ENCODE measurements around the gene SLC8A1.
A peak's percentile ranks its signal among the peaks of the same experiment; 100 is the strongest.

Gene SLC8A1

GRCh38 chr2:40159333-40159732 is 292.6 kb downstream of the SLC8A1 start:
- DNase-seq: no peak

GRCh38 chr2:40158781-40159180 is 293.1 kb downstream of the SLC8A1 start:
- no peak for DNase-seq

GRCh38 chr2:40155728-40156127 is 296.2 kb downstream of the SLC8A1 start:
- DNase-seq: no peak

GRCh38 chr2:40150266-40150665 is 301.6 kb downstream of the SLC8A1 start:
- DNase-seq: peak in 19 of 56 donors; percentile 2 to 63 (median 7)

- no peak for DNase-seq
Measured at GRCh38 chr2:40148334-40148733, 303.6 kb downstream of the SLC8A1 start.

- DNase-seq: no peak
Measured at GRCh38 chr2:40147360-40147759, 304.5 kb downstream of the SLC8A1 start.

- DNase-seq: no peak
Measured at GRCh38 chr2:40144022-40144421, 307.9 kb downstream of the SLC8A1 start.

- no peak for DNase-seq
Measured at GRCh38 chr2:40138314-40138713, 313.6 kb downstream of the SLC8A1 start.

GRCh38 chr2:40131081-40131704 is 320.7 kb downstream of the SLC8A1 start:
- DNase-seq: peak in 3 of 56 donors; percentile 6 to 10 (median 6)

- no peak for DNase-seq
Measured at GRCh38 chr2:40130251-40130994, 321.5 kb downstream of the SLC8A1 start.

- DNase-seq: no peak
Measured at GRCh38 chr2:40129725-40130124, 322.2 kb downstream of the SLC8A1 start.

- no peak for DNase-seq
Measured at GRCh38 chr2:40128796-40129195, 323.1 kb downstream of the SLC8A1 start.

- DNase-seq: no peak
Measured at GRCh38 chr2:40127890-40128557, 323.9 kb downstream of the SLC8A1 start.

GRCh38 chr2:40127146-40127545 is 324.7 kb downstream of the SLC8A1 start:
- no peak for DNase-seq

GRCh38 chr2:40126006-40126405 is 325.9 kb downstream of the SLC8A1 start:
- no peak for DNase-seq

GRCh38 chr2:40123746-40124145 is 328.1 kb downstream of the SLC8A1 start:
- no peak for DNase-seq

GRCh38 chr2:40123326-40123725 is 328.6 kb downstream of the SLC8A1 start:
- no peak for DNase-seq

GRCh38 chr2:40120957-40121356 is 330.9 kb downstream of the SLC8A1 start:
- DNase-seq: no peak

GRCh38 chr2:40120026-40120425 is 331.9 kb downstream of the SLC8A1 start:
- no peak for DNase-seq

- no peak for DNase-seq
Measured at GRCh38 chr2:40118622-40119021, 333.3 kb downstream of the SLC8A1 start.

GRCh38 chr2:40115894-40116293 is 336.0 kb downstream of the SLC8A1 start:
- DNase-seq: no peak

- DNase-seq: no peak
Measured at GRCh38 chr2:40115348-40115747, 336.5 kb downstream of the SLC8A1 start.

- DNase-seq: no peak
Measured at GRCh38 chr2:40113997-40114396, 337.9 kb downstream of the SLC8A1 start.

Measured in nucleus accumbens (tissue), 56 donors.